Panc1 (cell line): Measurements from ENCODE around the gene VWC2L. TPM values are rescaled to one million over a fixed set of nuclear protein-coding genes. Genes with fewer than 3 reads are reported as not detected.

Experiments used
- ATAC-seq: fragments of 200-7000 bp; cut with Tn5 transposase; 2 replicates; pipeline ENCODE4 v1.9.1; 2020; ENCODE audit warnings: mild to moderate bottlenecking, moderate library complexity
- BruUV-seq: library from RNA; stranded (reverse); fragments of 400-500 nt; replicated peaks from 2 replicates; lab custom pipeline; 2021; lab: Mats Ljungman, UMichigan
- CTCF ChIA-PET: fragments of 300-600 bp; sonication (Branson Sonifier 250); formaldehyde crosslinking; loops from one replicate; lab custom pipeline; 2022; ENCODE audit warnings: antibody characterized with exemption; lab: Charles Lee
- POLR2A ChIA-PET: fragments of 300-600 bp; sonication (Branson Sonifier 250); formaldehyde crosslinking; loops from one replicate; lab custom pipeline; 2022; ENCODE audit warnings: antibody characterized with exemption; lab: Charles Lee
- DNase-seq: peaks from one replicate; pipeline ENCODE4 v3.0.0-alpha.2; 2010; ENCODE audit warnings: low read depth, low spot score
- H3K27ac ChIP-seq: 2 replicates; pipeline ENCODE4 v1.5.1; 2011; ENCODE audit warnings: mild to moderate bottlenecking, low read length, inconsistent platforms
- H3K27me3 ChIP-seq: fragments of 200-500 bp; sonication (Bioruptor generic); 2 replicates; pipeline ENCODE4 v1.6.0; 2014; ENCODE audit warnings: low read length, inconsistent platforms; ENCODE audit not compliant: control insufficient read depth, insufficient read depth
- H3K36me3 ChIP-seq: fragments of 200-500 bp; sonication (Bioruptor generic); 2 replicates; pipeline ENCODE4 v1.5.1; 2014; ENCODE audit warnings: inconsistent platforms, mild to moderate bottlenecking, low read length, moderate library complexity; ENCODE audit not compliant: control insufficient read depth, insufficient read depth
- H3K4me1 ChIP-seq: 2 replicates; pipeline ENCODE4 v1.5.1; 2011; ENCODE audit warnings: inconsistent platforms, mild to moderate bottlenecking, low read length, moderate library complexity; ENCODE audit not compliant: control insufficient read depth, insufficient read depth
- H3K4me3 ChIP-seq, 2 experiments: 2 replicates each; pipeline ENCODE4 v1.5.1; 2011 to 2012; ENCODE audit warnings: low read depth in 2 of 2, low read length in 2 of 2, mild to moderate bottlenecking in 2 of 2, inconsistent platforms in 1 of 2, moderate library complexity in 1 of 2
- H3K9me3 ChIP-seq: fragments of 200-500 bp; sonication (Bioruptor generic); 2 replicates; pipeline ENCODE4 v1.5.1; 2014; ENCODE audit warnings: low read depth, mild to moderate bottlenecking, inconsistent platforms, low read length, moderate library complexity; ENCODE audit not compliant: control insufficient read depth, insufficient read depth
- POLR2AphosphoS5 ChIP-seq: IDR thresholded peaks from 2 replicates; pipeline ENCODE4 v1.6.1; 2012; ENCODE audit warnings: mild to moderate bottlenecking, low read depth, low read length, moderate library complexity
- SIN3A ChIP-seq: IDR thresholded peaks from 2 replicates; pipeline ENCODE4 v1.6.1; 2012; ENCODE audit warnings: low read depth, mild to moderate bottlenecking, low read length, moderate library complexity, borderline replicate concordance; ENCODE audit not compliant: insufficient read depth
- TCF7L2 ChIP-seq: IDR thresholded peaks from 2 replicates; pipeline ENCODE4 v1.6.1; 2011; ENCODE audit warnings: mild to moderate bottlenecking, low read depth, low read length, inconsistent platforms
- in situ Hi-C: cut with HindIII; loops from 2 replicates; pipeline ENCODE4 v1.10.0; 2016; ENCODE audit warnings: low sequenced_read_pairs, low pct_unique_long_range_greater_than_20kb
- intact Hi-C: fragments of 100-400 bp; cut with micrococcal nuclease; formaldehyde crosslinking; loops from one replicate; pipeline ENCODE4 v1.10.0; 2022; ENCODE audit not compliant: unreplicated experiment
- total RNA-seq: library from RNA; stranded (reverse); gene quantifications from one replicate; pipeline ENCODE4 v1.2.1, GENCODE V29; 2021; ENCODE audit not compliant: unreplicated experiment
- TF ChIP-seq, protein P1 (sequence below), 2 experiments: IDR thresholded peaks; 2 replicates each; pipeline ENCODE4 v1.6.1; 2011 to 2012; ENCODE audit warnings: low read depth in 2 of 2, control low read depth in 1 of 2, low read length in 1 of 2, mild to moderate bottlenecking in 1 of 2, moderate library complexity in 1 of 2; ENCODE audit not compliant: insufficient read depth in 1 of 2
- TF ChIP-seq, protein P2 (sequence below): fragments of 450-650 bp; IDR thresholded peaks from 2 replicates; pipeline ENCODE4 v1.5.1; 2017; ENCODE audit warnings: mild to moderate bottlenecking

The VWC2L gene
- total RNA-seq, 1 experiment from 2014 or later, result not detected

DNA sequence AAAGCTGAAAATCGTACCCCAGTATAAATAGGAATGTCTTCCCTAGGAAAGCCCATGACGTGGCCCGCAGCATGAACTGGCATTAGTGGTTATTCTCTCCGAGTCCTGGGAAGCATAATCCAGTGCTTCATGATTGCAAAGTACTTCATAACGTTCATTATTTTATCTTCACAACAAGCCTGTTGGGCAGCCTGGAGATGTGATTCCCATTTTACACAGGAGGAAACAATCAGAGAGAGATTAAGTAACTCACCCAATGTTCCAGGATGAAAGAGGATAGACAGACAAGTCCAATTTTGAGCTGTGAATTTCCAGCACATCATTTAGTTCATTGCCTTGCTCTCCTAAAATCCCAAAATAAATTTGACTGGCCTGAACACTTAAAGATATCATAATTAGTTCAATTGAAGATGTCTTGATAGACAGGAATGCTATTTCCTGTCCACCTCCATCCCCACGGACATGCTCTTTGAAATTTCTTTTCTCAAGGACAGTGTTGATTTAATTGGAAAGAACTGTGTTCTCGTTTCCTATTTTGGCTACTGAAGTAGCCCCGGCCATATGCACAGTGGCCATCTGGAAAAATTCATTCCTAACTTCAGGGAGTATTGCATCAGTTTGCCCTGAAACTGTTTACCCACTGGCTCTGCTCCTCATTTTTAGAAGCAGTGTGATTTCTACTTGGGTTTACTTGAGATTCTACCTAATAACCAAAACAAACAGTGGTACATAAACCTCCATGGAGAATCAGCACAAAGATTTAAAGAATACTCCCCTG, 93.9 kb downstream of the VWC2L start:
- DNase-seq, result no peak
- no peak overlapping the region for H3K27ac ChIP-seq
- H3K4me3 ChIP-seq, result no peak overlapping the region
- TF ChIP-seq, protein P1, sequence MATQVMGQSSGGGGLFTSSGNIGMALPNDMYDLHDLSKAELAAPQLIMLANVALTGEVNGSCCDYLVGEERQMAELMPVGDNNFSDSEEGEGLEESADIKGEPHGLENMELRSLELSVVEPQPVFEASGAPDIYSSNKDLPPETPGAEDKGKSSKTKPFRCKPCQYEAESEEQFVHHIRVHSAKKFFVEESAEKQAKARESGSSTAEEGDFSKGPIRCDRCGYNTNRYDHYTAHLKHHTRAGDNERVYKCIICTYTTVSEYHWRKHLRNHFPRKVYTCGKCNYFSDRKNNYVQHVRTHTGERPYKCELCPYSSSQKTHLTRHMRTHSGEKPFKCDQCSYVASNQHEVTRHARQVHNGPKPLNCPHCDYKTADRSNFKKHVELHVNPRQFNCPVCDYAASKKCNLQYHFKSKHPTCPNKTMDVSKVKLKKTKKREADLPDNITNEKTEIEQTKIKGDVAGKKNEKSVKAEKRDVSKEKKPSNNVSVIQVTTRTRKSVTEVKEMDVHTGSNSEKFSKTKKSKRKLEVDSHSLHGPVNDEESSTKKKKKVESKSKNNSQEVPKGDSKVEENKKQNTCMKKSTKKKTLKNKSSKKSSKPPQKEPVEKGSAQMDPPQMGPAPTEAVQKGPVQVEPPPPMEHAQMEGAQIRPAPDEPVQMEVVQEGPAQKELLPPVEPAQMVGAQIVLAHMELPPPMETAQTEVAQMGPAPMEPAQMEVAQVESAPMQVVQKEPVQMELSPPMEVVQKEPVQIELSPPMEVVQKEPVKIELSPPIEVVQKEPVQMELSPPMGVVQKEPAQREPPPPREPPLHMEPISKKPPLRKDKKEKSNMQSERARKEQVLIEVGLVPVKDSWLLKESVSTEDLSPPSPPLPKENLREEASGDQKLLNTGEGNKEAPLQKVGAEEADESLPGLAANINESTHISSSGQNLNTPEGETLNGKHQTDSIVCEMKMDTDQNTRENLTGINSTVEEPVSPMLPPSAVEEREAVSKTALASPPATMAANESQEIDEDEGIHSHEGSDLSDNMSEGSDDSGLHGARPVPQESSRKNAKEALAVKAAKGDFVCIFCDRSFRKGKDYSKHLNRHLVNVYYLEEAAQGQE (IDR thresholded peaks at IDR 0.05; ENCODE audit: insufficient read depth in 1 of 2, low read depth in 2 of 2, low read length in 1 of 2), result no peak
- TF ChIP-seq, protein P2, sequence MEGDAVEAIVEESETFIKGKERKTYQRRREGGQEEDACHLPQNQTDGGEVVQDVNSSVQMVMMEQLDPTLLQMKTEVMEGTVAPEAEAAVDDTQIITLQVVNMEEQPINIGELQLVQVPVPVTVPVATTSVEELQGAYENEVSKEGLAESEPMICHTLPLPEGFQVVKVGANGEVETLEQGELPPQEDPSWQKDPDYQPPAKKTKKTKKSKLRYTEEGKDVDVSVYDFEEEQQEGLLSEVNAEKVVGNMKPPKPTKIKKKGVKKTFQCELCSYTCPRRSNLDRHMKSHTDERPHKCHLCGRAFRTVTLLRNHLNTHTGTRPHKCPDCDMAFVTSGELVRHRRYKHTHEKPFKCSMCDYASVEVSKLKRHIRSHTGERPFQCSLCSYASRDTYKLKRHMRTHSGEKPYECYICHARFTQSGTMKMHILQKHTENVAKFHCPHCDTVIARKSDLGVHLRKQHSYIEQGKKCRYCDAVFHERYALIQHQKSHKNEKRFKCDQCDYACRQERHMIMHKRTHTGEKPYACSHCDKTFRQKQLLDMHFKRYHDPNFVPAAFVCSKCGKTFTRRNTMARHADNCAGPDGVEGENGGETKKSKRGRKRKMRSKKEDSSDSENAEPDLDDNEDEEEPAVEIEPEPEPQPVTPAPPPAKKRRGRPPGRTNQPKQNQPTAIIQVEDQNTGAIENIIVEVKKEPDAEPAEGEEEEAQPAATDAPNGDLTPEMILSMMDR, result no peak
- TF ChIP-seq SIN3A (no peak), TCF7L2 (no peak), POLR2AphosphoS5 (no peak)
- BruUV-seq, result no TSS peak
- H3K4me1 ChIP-seq, result no peaks in the 10 kb centered on the region
- ATAC-seq, result no peak
- ChIA-PET CTCF (no interaction called here), POLR2A (no interaction called here)
- H3K27me3 ChIP-seq, result no peaks in the 10 kb centered on the region
- no peaks in the 10 kb centered on the region for H3K9me3 ChIP-seq
- intact Hi-C loops (no loop called here), in situ Hi-C loops (no loop called here)
- H3K36me3 ChIP-seq, result no peaks in the 10 kb centered on the region

DNA sequence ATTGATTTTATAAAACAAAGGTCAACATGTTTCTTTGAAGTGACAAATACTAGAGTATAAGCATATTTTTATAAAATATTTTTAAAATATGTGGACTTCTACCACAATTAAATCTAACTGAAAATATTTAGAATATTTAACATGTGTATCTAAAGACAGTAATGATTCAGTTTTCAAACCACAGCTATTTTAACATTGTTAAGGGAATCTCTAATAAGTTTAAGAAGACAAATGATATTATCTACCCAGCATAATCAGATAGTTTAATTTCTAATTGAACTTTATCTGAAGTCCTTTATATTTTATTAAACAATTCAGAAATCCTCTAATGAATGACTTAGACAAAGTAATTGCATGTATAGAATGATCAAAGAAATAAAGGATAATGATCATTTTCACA, 96.2 kb downstream of the VWC2L start:
- ChIA-PET CTCF (no interaction called here), POLR2A (no interaction called here)
- no peak for ATAC-seq
- Histone ChIP-seq H3K27ac (no peak overlapping the region), H3K36me3 (no peaks in the 10 kb centered on the region), H3K4me3 (no peak overlapping the region), H3K4me1 (no peaks in the 10 kb centered on the region), H3K27me3 (no peaks in the 10 kb centered on the region), H3K9me3 (no peaks in the 10 kb centered on the region)
- intact Hi-C loops (no loop called here), in situ Hi-C loops (no loop called here)
- TF ChIP-seq, protein P1 (IDR thresholded peaks at IDR 0.05; ENCODE audit: insufficient read depth in 1 of 2, low read depth in 2 of 2, low read length in 1 of 2), result no peak
- TF ChIP-seq, protein P2, result no peak
- TF ChIP-seq TCF7L2 (no peak), POLR2AphosphoS5 (no peak), SIN3A (no peak)
- DNase-seq, result no peak
- BruUV-seq, result no TSS peak
